ENCODE results near the gene AGBL3.

AGBL3 gene

GRCh38 chr7:134986363-134987251 lies at the start of gene AGBL3:
Gene AGBL3, plus strand, starts transcription at chr7:134986508. Its CDS starts 1,426 bp downstream, at chr7:134987934.
- peak; percentile 84 for DNase-seq (ENCODE audit: low read depth)
- H3K4me3 ChIP-seq (ENCODE audit: low read depth, low read length), result peak within 1 kb of the TSS; percentile 86
- TF ChIP-seq CTCF (IDR thresholded peaks at IDR 0.05; ENCODE audit: low read depth, low read length, missing control alignments), result peak; percentile 66

GRCh38 chr7:134936893-134937510 lies 49.3 kb upstream of the AGBL3 start:
- DNase-seq (ENCODE audit: low read depth), result no peak
- no peak for TF ChIP-seq CTCF (IDR thresholded peaks at IDR 0.05; ENCODE audit: low read depth, low read length, missing control alignments)
- H3K4me3 ChIP-seq (ENCODE audit: low read depth, low read length), result no peak overlapping the region

- DNase-seq (ENCODE audit: low read depth), result no peak
Measured at GRCh38 chr7:134938141-134938540, 48.2 kb upstream of the AGBL3 start.

GRCh38 chr7:134939136-134939535 lies 47.2 kb upstream of the AGBL3 start:
- TF ChIP-seq CTCF (IDR thresholded peaks at IDR 0.05; ENCODE audit: low read depth, low read length, missing control alignments), result no peak
- H3K4me3 ChIP-seq (ENCODE audit: low read depth, low read length), result no peak overlapping the region
- no peak for DNase-seq (ENCODE audit: low read depth)

More at GRCh38 chr7:134938141-134938540, 48.2 kb upstream of the AGBL3 start:
- TF ChIP-seq CTCF (IDR thresholded peaks at IDR 0.05; ENCODE audit: low read depth, low read length, missing control alignments), result no peak
- H3K4me3 ChIP-seq (ENCODE audit: low read depth, low read length), result no peak overlapping the region

GRCh38 chr7:134940729-134941128 lies 45.6 kb upstream of the AGBL3 start:
- H3K4me3 ChIP-seq (ENCODE audit: low read depth, low read length), result no peak overlapping the region
- no peak for TF ChIP-seq CTCF (IDR thresholded peaks at IDR 0.05; ENCODE audit: low read depth, low read length, missing control alignments)
- DNase-seq (ENCODE audit: low read depth), result no peak

- no peak for TF ChIP-seq CTCF (IDR thresholded peaks at IDR 0.05; ENCODE audit: low read depth, low read length, missing control alignments)
- DNase-seq (ENCODE audit: low read depth), result no peak
- H3K4me3 ChIP-seq (ENCODE audit: low read depth, low read length), result no peak overlapping the region
Measured at GRCh38 chr7:134941185-134941900, 45.0 kb upstream of the AGBL3 start.

All from GM12864 (cell line).